NOMO-1 treated with dmso at 0.1 percent for 144 hours (cell line): ENCODE results near the gene PPP4C.
"Not testable (repeated sequence)": the region's sequence is repeated elsewhere in the genome, so short reads cannot be mapped to it uniquely, and the experiment has no call there.

ENCODE experiments used
- DNase-seq: peaks from one replicate; lab custom pipeline; 2025; ENCODE audit not compliant: unreplicated experiment; lab: John Stamatoyannopoulos, UW

The PPP4C gene

GRCh38 chr16:30096105-30096861 is 20.5 kb downstream of the PPP4C start, which contains the start of gene YPEL3:
Gene YPEL3 (minus strand): TSS chr16:30096213. CDS start chr16:30095482, 731 bp downstream.
- DNase-seq = peak; percentile 75

- no peak for DNase-seq
Measured at GRCh38 chr16:30096862-30097563, 21.2 kb downstream of the PPP4C start.

- DNase-seq = no peak
Measured at GRCh38 chr16:30104090-30104489, 28.3 kb downstream of the PPP4C start.

GRCh38 chr16:30104492-30104891 is 28.7 kb downstream of the PPP4C start:
- no peak for DNase-seq

- no peak for DNase-seq
Measured at GRCh38 chr16:30108059-30108850, 32.5 kb downstream of the PPP4C start.

GRCh38 chr16:30110661-30111060 is 34.9 kb downstream of the PPP4C start:
- DNase-seq = no peak

- peak; percentile 25 for DNase-seq
Measured at GRCh38 chr16:30112197-30113030, 36.6 kb downstream of the PPP4C start.

- DNase-seq = no peak
Measured at GRCh38 chr16:30113031-30113710, 37.4 kb downstream of the PPP4C start, which contains the start of gene GDPD3. Gene GDPD3 (minus strand): TSS chr16:30113537. CDS start chr16:30113478, 59 bp downstream.

- no peak for DNase-seq
Measured at GRCh38 chr16:30113711-30114333, 38.0 kb downstream of the PPP4C start.

- no peak for DNase-seq
Measured at GRCh38 chr16:30114411-30114810, 38.6 kb downstream of the PPP4C start.

GRCh38 chr16:30114833-30115232 is 39.0 kb downstream of the PPP4C start:
- not testable (repeated sequence) for DNase-seq

GRCh38 chr16:30115238-30115637 is 39.4 kb downstream of the PPP4C start:
- no peak for DNase-seq

- no peak for DNase-seq
Measured at GRCh38 chr16:30116291-30117207, 40.8 kb downstream of the PPP4C start.

- no peak for DNase-seq
Measured at GRCh38 chr16:30117768-30118167, 42.0 kb downstream of the PPP4C start.

- no peak for DNase-seq
Measured at GRCh38 chr16:30119428-30119827, 43.6 kb downstream of the PPP4C start.

GRCh38 chr16:30120340-30121105 is 44.7 kb downstream of the PPP4C start:
- DNase-seq = no peak

- DNase-seq = no peak
Measured at GRCh38 chr16:30121741-30122571, 46.2 kb downstream of the PPP4C start.
